ELR (cell line): Measurements from ENCODE around the gene RPS19.
"Not testable (repeated sequence)": the region's sequence is repeated elsewhere in the genome, so short reads cannot be mapped to it uniquely, and the experiment has no call there.

Experiments
- DNase-seq: peaks from one replicate; pipeline ENCODE4 v3.0.0-alpha.2; 2015; ENCODE audit warnings: low read depth

The RPS19 gene

GRCh38 chr19:41901707-41902360 lies 41.8 kb downstream of the RPS19 start:
- no peak for DNase-seq

- no peak for DNase-seq
Measured at GRCh38 chr19:41902594-41902993, 42.5 kb downstream of the RPS19 start.

GRCh38 chr19:41903193-41903953 lies 43.3 kb downstream of the RPS19 start:
- no peak for DNase-seq

- DNase-seq, result no peak
Measured at GRCh38 chr19:41904118-41904870, 44.2 kb downstream of the RPS19 start.

- no peak for DNase-seq
Measured at GRCh38 chr19:41905273-41906002, 45.4 kb downstream of the RPS19 start.

- no peak for DNase-seq
Measured at GRCh38 chr19:41906271-41906670, 46.2 kb downstream of the RPS19 start.

- no peak for DNase-seq
Measured at GRCh38 chr19:41906916-41907680, 47.0 kb downstream of the RPS19 start.

- no peak for DNase-seq
Measured at GRCh38 chr19:41907994-41908615, 48.0 kb downstream of the RPS19 start.

GRCh38 chr19:41908724-41909464 lies 48.8 kb downstream of the RPS19 start:
- no peak for DNase-seq

GRCh38 chr19:41909706-41910105 lies 49.7 kb downstream of the RPS19 start:
- no peak for DNase-seq

- DNase-seq, result no peak
Measured at GRCh38 chr19:41910240-41910991, 50.4 kb downstream of the RPS19 start.

- no peak for DNase-seq
Measured at GRCh38 chr19:41910992-41911888, 51.2 kb downstream of the RPS19 start.

GRCh38 chr19:41911889-41912731 lies 52.1 kb downstream of the RPS19 start:
- no peak for DNase-seq

GRCh38 chr19:41912899-41913537 lies 53.0 kb downstream of the RPS19 start:
- no peak for DNase-seq

- no peak for DNase-seq
Measured at GRCh38 chr19:41913538-41914423, 53.7 kb downstream of the RPS19 start.

- not testable (repeated sequence) for DNase-seq
Measured at GRCh38 chr19:41914424-41914834, 54.4 kb downstream of the RPS19 start.
